ENCODE results near the gene C11orf68. TPM values are rescaled to one million over a fixed set of nuclear protein-coding genes. Genes with fewer than 3 reads are reported as not detected.
A peak's percentile ranks its signal among the peaks of the same experiment; 100 is the strongest.

The C11orf68 gene
- total RNA-seq, 4 donors from 2014 or later = 19.4 to 38.4 (median 33.3) TPM

- H3K4me3 ChIP-seq = no peak overlapping the region
- no peaks in the 10 kb centered on the region for H3K27me3 ChIP-seq
- H3K27ac ChIP-seq = peak overlapping the region in 2 of 4 donors; percentile 92 to 99
- ATAC-seq = no peak
- TF ChIP-seq EP300 (IDR thresholded peaks at IDR 0.05) (no peak), POLR2A (IDR thresholded peaks at IDR 0.05) (no peak), POLR2AphosphoS5 (IDR thresholded peaks at IDR 0.05) (no peak)
- TF ChIP-seq, protein P1, sequence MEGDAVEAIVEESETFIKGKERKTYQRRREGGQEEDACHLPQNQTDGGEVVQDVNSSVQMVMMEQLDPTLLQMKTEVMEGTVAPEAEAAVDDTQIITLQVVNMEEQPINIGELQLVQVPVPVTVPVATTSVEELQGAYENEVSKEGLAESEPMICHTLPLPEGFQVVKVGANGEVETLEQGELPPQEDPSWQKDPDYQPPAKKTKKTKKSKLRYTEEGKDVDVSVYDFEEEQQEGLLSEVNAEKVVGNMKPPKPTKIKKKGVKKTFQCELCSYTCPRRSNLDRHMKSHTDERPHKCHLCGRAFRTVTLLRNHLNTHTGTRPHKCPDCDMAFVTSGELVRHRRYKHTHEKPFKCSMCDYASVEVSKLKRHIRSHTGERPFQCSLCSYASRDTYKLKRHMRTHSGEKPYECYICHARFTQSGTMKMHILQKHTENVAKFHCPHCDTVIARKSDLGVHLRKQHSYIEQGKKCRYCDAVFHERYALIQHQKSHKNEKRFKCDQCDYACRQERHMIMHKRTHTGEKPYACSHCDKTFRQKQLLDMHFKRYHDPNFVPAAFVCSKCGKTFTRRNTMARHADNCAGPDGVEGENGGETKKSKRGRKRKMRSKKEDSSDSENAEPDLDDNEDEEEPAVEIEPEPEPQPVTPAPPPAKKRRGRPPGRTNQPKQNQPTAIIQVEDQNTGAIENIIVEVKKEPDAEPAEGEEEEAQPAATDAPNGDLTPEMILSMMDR (IDR thresholded peaks at IDR 0.05) = no peak
- peaks cover 0 to 49% of the 10 kb centered on the region in 2 donors for H3K36me3 ChIP-seq
- 86 to 90% methylated on average over 5 to 9 of the region's 12 CpGs for WGBS, 2 donors (ENCODE audit: low coverage in 1 of 2)
- no peaks in the 10 kb centered on the region for H3K9me3 ChIP-seq
- peaks cover 0 to 55% (median 23%) of the 10 kb centered on the region in 3 donors for H3K4me1 ChIP-seq
These were observed 32.9 kb downstream of the C11orf68 start for GRCh38 chr11:65885808-65886536.

DNA sequence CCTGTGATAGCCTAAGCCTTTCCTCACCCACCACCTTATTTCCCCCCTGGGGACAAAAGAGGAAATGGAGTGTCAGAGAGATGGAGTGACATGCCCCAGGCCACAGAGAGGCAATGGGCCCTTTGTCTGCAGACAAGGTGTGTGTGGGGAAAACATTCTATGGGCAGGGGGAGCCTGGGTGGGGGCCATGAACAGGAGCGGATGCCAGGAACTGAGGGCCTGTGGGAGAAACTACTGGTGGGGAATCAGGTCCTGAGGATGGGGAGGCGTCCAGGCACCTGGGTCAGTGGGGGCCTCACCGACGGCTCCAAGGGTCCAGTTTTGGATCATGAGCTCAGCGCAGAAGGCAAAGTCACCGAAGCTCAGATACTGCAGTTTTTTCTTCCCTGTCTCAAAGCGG, 33.6 kb downstream of the C11orf68 start:
- no peak for ATAC-seq
- H3K4me1 ChIP-seq = peaks cover 0 to 51% (median 23%) of the 10 kb centered on the region in 3 donors
- peak overlapping the region in 3 of 4 donors; percentile 20 to 65 (median 64) for H3K27ac ChIP-seq
- no peak overlapping the region for H3K4me3 ChIP-seq
- no peaks in the 10 kb centered on the region for H3K27me3 ChIP-seq
- WGBS, 2 donors (ENCODE audit: low coverage in 1 of 2) = 61 to 82% methylated on average over 4 to 7 of the region's 7 CpGs
- TF ChIP-seq POLR2AphosphoS5 (IDR thresholded peaks at IDR 0.05) = no peak
- no peak for TF ChIP-seq POLR2A (IDR thresholded peaks at IDR 0.05)
- TF ChIP-seq EP300 (IDR thresholded peaks at IDR 0.05) = no peak
- TF ChIP-seq, protein P1 (IDR thresholded peaks at IDR 0.05) = no peak
- no peaks in the 10 kb centered on the region for H3K9me3 ChIP-seq
- peaks cover 0 to 49% of the 10 kb centered on the region in 2 donors for H3K36me3 ChIP-seq

- TF ChIP-seq POLR2AphosphoS5 (IDR thresholded peaks at IDR 0.05) = peak; percentile 55
- TF ChIP-seq, protein P1 (IDR thresholded peaks at IDR 0.05) = peak in 3 of 4 experiments; percentile 99 to 100 (median 99)
- no peak for TF ChIP-seq POLR2A (IDR thresholded peaks at IDR 0.05)
- Histone ChIP-seq H3K4me1 (peaks cover 0 to 46% (median 20%) of the 10 kb centered on the region in 3 donors), H3K9me3 (no peaks in the 10 kb centered on the region), H3K4me3 (no peak overlapping the region), H3K27me3 (no peaks in the 10 kb centered on the region), H3K36me3 (peaks cover 0 to 49% of the 10 kb centered on the region in 2 donors), H3K27ac (peak overlapping the region in 3 of 4 donors; percentile 20 to 65 (median 64))
- ATAC-seq = peak; percentile 15
- WGBS, 2 donors (ENCODE audit: low coverage in 1 of 2) = no CpG with 5 or more reads among the region's 9 CpGs
These were observed 34.2 kb downstream of the C11orf68 start for GRCh38 chr11:65884716-65885092.

DNA sequence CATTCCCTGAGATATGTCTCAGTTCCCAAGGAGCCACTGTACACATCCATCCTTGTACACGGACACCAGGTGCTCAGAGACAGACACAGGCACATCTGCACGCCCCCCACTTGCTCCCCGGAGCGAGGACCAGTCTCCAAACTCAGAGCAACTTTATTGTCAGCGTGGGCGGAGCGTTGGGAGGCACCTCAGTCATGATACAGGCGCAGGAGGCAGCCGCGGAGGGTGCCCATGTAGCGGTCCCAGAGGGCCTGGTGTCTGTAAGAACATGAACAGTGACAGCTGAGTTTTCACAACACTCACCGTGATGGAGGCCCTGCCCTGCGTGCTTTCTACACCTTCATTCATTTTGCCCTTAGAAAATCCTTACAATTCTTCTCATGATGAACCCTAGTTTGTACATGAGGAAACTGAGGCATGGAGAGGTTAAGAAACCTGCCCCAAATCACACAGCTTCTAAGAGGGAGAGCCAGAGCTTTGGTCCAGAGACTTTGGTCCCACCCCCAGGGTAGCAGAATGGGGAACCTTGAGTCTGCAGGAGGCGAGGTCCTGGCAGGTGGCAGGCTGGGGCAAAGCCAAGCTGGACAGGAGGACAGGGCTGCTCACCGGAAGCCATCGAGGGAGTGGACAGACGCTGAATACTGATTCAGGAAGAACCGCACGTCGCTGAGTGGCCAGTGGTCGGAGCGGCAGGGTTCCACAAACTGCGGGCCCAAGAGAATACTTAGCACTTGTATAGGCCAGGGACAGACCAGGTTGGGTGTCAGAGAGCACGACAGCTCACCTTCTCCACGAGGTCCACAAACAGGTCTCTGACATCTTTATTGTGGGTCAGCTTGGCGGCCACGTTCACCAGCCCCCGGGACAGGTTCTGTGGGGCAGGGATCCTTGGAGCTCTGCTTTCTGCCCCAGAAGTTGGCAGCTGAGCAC, 34.8 kb downstream of the C11orf68 start:
- Histone ChIP-seq H3K9me3 (no peaks in the 10 kb centered on the region), H3K27ac (peak overlapping the region in 3 of 4 donors; percentile 16 to 65 (median 64)), H3K27me3 (no peaks in the 10 kb centered on the region), H3K4me3 (no peak overlapping the region), H3K4me1 (peaks cover 0 to 39% (median 14%) of the 10 kb centered on the region in 3 donors), H3K36me3 (peaks cover 0 to 49% of the 10 kb centered on the region in 2 donors)
- TF ChIP-seq POLR2AphosphoS5 (IDR thresholded peaks at IDR 0.05) (no peak), POLR2A (IDR thresholded peaks at IDR 0.05) (no peak), EP300 (IDR thresholded peaks at IDR 0.05) (no peak)
- TF ChIP-seq, protein P1 (IDR thresholded peaks at IDR 0.05) = no peak
- 40 to 85% methylated on average over 1 to 18 of the region's 28 CpGs for WGBS, 2 donors (ENCODE audit: low coverage in 1 of 2)
- no peak for ATAC-seq
